GM18502 (cell line): ENCODE measurements around the gene ERBIN.
"Not testable (repeated sequence)": the region's sequence is repeated elsewhere in the genome, so short reads cannot be mapped to it uniquely, and the experiment has no call there.

ENCODE experiments used
- ATAC-seq: cut with Tn5 transposase; IDR thresholded peaks from one replicate; pipeline ENCODE4 v1.9.1; 2021; ENCODE audit warnings: mild to moderate bottlenecking; ENCODE audit not compliant: unreplicated experiment, poor library complexity

ERBIN gene

GRCh38 chr5:65999061-65999723 is 72.8 kb downstream of the ERBIN start:
- ATAC-seq: no peak

GRCh38 chr5:66001952-66002351 is 75.6 kb downstream of the ERBIN start:
- ATAC-seq: no peak

GRCh38 chr5:66002415-66002814 is 76.0 kb downstream of the ERBIN start:
- ATAC-seq: peak; percentile 63

GRCh38 chr5:66004216-66004615 is 77.8 kb downstream of the ERBIN start:
- ATAC-seq: no peak

- ATAC-seq: no peak
Measured at GRCh38 chr5:66009277-66009676, 82.9 kb downstream of the ERBIN start.

GRCh38 chr5:66010476-66010875 is 84.1 kb downstream of the ERBIN start:
- no peak for ATAC-seq

- ATAC-seq: peak; percentile 56
Measured at GRCh38 chr5:66012271-66012670, 85.9 kb downstream of the ERBIN start.

GRCh38 chr5:66013397-66013796 is 87.0 kb downstream of the ERBIN start:
- no peak for ATAC-seq

- ATAC-seq: no peak
Measured at GRCh38 chr5:66013906-66014305, 87.5 kb downstream of the ERBIN start.

- no peak for ATAC-seq
Measured at GRCh38 chr5:66015196-66015960, 89.0 kb downstream of the ERBIN start.

GRCh38 chr5:66021585-66021984 is 95.2 kb downstream of the ERBIN start:
- no peak for ATAC-seq

- ATAC-seq: no peak
Measured at GRCh38 chr5:66039296-66039695, 112.9 kb downstream of the ERBIN start.

GRCh38 chr5:66039701-66040100 is 113.3 kb downstream of the ERBIN start:
- ATAC-seq: no peak

GRCh38 chr5:66041627-66042026 is 115.3 kb downstream of the ERBIN start:
- no peak for ATAC-seq

- ATAC-seq: no peak
Measured at GRCh38 chr5:66057239-66057638, 130.9 kb downstream of the ERBIN start.

- ATAC-seq: not testable (repeated sequence)
Measured at GRCh38 chr5:66061320-66061719, 134.9 kb downstream of the ERBIN start.

- not testable (repeated sequence) for ATAC-seq
Measured at GRCh38 chr5:66063061-66063460, 136.7 kb downstream of the ERBIN start.

GRCh38 chr5:66066826-66067225 is 140.5 kb downstream of the ERBIN start:
- ATAC-seq: no peak

- ATAC-seq: no peak
Measured at GRCh38 chr5:66072031-66072430, 145.7 kb downstream of the ERBIN start.

- no peak for ATAC-seq
Measured at GRCh38 chr5:66074901-66075300, 148.5 kb downstream of the ERBIN start.

GRCh38 chr5:66080664-66081063 is 154.3 kb downstream of the ERBIN start:
- no peak for ATAC-seq

GRCh38 chr5:66089384-66089783 is 163.0 kb downstream of the ERBIN start:
- ATAC-seq: no peak
